Kidney (tissue), 14 donors: ENCODE results near the gene ORM2. TPM values are rescaled to one million over a fixed set of nuclear protein-coding genes. Genes with fewer than 3 reads are reported as not detected.
A peak's percentile ranks its signal among the peaks of the same experiment; 100 is the strongest.

Source experiments
- DNase-seq, 5 donors: peaks; one replicate each; pipeline ENCODE4 v3.0.0-alpha.2; 2013 to 2020
- FAIRE-seq: peaks from 2 replicates; lab custom pipeline; 2012; peaks lifted over from hg19 to GRCh38; lab: Jason Lieb, UNC
- H3K27ac ChIP-seq, 2 donors: one replicate each; pipeline ENCODE4 v1.7.0; 2013; ENCODE audit warnings: low read depth in 2 of 2, low read length in 2 of 2, inconsistent platforms in 1 of 2
- H3K27me3 ChIP-seq: one replicate; pipeline ENCODE4 v1.7.1; 2013; ENCODE audit warnings: low read length, inconsistent platforms; ENCODE audit not compliant: control insufficient read depth, insufficient read depth
- H3K36me3 ChIP-seq, 3 donors: one replicate each; pipeline versions ENCODE4 v1.7.0 to v1.7.1; 2013; ENCODE audit warnings: low read length in 3 of 3, control low read depth in 1 of 3, inconsistent platforms in 1 of 3; ENCODE audit not compliant: insufficient read depth in 3 of 3, control insufficient read depth in 2 of 3
- H3K4me1 ChIP-seq, 3 donors: one replicate each; pipeline versions ENCODE4 v1.7.0 to v1.7.1; 2013; ENCODE audit warnings: low read length in 3 of 3, inconsistent platforms in 1 of 3, low read depth in 1 of 3; ENCODE audit not compliant: control insufficient read depth in 2 of 3, insufficient read depth in 2 of 3
- H3K4me3 ChIP-seq, 3 donors: one replicate each; pipeline versions ENCODE4 v1.7.0 to v1.8.1; 2013; ENCODE audit warnings: low read length in 3 of 3, control low read depth in 1 of 3, inconsistent platforms in 1 of 3
- H3K9ac ChIP-seq, 3 donors: one replicate each; pipeline versions ENCODE4 v1.7.0 to v1.7.1; 2013; ENCODE audit warnings: low read length in 3 of 3, control low read depth in 1 of 3, inconsistent platforms in 1 of 3
- H3K9me3 ChIP-seq, 3 donors: one replicate each; pipeline versions ENCODE4 v1.7.0 to v1.7.1; 2013; ENCODE audit warnings: low read length in 3 of 3, control low read depth in 1 of 3, inconsistent platforms in 1 of 3; ENCODE audit not compliant: control insufficient read depth in 2 of 3, insufficient read depth in 1 of 3
- intact Hi-C: fragments of 100-400 bp; cut with DNase I; formaldehyde crosslinking; loops from one replicate; pipeline ENCODE4 v1.11.1; 2022
- polyA plus RNA-seq: library from polyadenylated mRNA; stranded (reverse); fragments of 350-450 nt; fragmentation: Illumina TruSeq; extraction: RNeasy Lipid Tissue Mini Kit (QIAGEN cat#74804); gene quantifications from one replicate; pipeline ENCODE4 v1.2.3, GENCODE V29; 2014; ENCODE audit warnings: low read depth, low replicate concordance; ENCODE audit not compliant: insufficient read depth
- total RNA-seq: library from RNA; stranded (reverse); fragmentation: NEBNext Ultra II Directional; extraction: Animal tissue kit (Norgen Biotek cat#: 25700); gene quantifications from one replicate; pipeline ENCODE4 v1.2.1, GENCODE V29; 2021
- TF ChIP-seq, protein P1 (sequence below): IDR thresholded peaks from 3 replicates; pipeline ENCODE4 v1.5.1; 2012; ENCODE audit warnings: mild to moderate bottlenecking, moderate library complexity, borderline replicate concordance; ENCODE audit not compliant: insufficient read depth; ENCODE audit errors: extremely low read depth
- donor health status: control.
- donor health status: control.
- donor health status: control.
- donor health status: control.
- donor health status: control.
- donor health status: DM: yes; HTN: yes; CAD: no.
- donor health status: Normal renal cell carcinoma (clear cell type).

The ORM2 gene
- total and polyA plus RNA-seq, 2 donors from 2014 or later, result not detected

DNA sequence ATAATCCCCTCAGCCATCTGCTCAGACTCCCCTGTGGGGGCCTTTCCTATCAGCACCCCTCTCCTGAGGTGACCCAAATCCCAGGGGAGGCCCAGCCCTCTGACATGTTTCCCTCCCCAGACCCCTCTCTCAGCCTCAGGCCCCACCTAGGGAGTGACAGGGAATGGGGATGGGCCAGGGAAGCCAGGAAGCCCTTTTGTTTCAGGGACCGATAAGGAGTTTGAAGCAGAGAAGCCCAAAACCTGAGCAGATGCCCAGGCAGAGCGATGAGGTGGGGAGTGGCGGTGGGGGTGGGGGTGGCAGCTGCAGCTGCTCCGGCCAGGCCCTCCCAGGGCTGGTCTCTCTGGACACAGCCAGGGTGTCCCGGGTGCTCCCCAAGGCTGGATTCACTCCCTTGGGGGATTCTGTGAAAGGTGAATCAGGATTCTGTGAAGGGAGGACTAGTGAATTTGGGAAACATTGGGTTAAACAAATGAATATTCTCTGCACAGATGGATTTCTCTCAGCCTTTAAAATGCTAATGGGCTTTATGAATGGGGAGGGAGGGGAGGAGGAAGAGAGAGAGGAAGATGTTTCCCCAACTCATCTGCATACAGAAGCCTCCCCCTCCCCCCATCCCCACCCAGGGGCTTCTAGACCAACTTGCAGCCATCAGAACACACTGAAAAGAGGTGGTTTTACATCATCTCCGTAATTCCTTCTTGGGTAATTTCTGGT, 40.7 kb downstream of the ORM2 start:
- FAIRE-seq, result no peak
- TF ChIP-seq, protein P1, sequence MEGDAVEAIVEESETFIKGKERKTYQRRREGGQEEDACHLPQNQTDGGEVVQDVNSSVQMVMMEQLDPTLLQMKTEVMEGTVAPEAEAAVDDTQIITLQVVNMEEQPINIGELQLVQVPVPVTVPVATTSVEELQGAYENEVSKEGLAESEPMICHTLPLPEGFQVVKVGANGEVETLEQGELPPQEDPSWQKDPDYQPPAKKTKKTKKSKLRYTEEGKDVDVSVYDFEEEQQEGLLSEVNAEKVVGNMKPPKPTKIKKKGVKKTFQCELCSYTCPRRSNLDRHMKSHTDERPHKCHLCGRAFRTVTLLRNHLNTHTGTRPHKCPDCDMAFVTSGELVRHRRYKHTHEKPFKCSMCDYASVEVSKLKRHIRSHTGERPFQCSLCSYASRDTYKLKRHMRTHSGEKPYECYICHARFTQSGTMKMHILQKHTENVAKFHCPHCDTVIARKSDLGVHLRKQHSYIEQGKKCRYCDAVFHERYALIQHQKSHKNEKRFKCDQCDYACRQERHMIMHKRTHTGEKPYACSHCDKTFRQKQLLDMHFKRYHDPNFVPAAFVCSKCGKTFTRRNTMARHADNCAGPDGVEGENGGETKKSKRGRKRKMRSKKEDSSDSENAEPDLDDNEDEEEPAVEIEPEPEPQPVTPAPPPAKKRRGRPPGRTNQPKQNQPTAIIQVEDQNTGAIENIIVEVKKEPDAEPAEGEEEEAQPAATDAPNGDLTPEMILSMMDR, result no peak
- intact Hi-C loops, result no loop called here
- H3K27me3 ChIP-seq, result no peaks in the 10 kb centered on the region
- H3K4me3 ChIP-seq, result no peak overlapping the region
- no peak overlapping the region for H3K27ac ChIP-seq
- no peak overlapping the region for H3K9ac ChIP-seq
- peak in 1 of 5 donors; percentile 55 for DNase-seq
- peaks cover 0 to 13% (median 0%) of the 10 kb centered on the region in 3 donors for H3K36me3 ChIP-seq
- H3K9me3 ChIP-seq, result no peaks in the 10 kb centered on the region
- H3K4me1 ChIP-seq, result peaks cover 0 to 8% (median 0%) of the 10 kb centered on the region in 3 donors

DNA sequence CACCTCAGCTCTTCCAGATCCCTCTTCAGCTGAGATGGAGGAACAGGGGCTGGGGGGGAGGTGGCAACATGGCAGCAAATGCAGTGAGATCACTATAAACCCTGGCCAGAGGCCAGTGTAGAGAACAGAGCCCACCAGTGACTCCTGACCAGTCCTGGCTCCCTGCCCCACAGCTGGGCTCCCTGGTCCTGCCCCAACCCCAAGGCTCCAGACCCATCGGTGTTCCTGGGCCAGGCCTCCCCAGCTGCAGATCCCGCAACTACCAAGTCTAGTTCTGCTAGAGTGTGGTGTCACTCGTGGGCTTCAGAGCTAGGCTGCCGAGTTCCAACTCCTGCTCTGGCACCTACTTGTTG, 41.3 kb downstream of the ORM2 start:
- TF ChIP-seq, protein P1, result no peak
- peaks cover 0 to 8% (median 0%) of the 10 kb centered on the region in 3 donors for H3K4me1 ChIP-seq
- H3K9me3 ChIP-seq, result no peaks in the 10 kb centered on the region
- no peaks in the 10 kb centered on the region for H3K27me3 ChIP-seq
- intact Hi-C loops, result no loop called here
- H3K27ac ChIP-seq, result no peak overlapping the region
- no peak overlapping the region for H3K9ac ChIP-seq
- H3K4me3 ChIP-seq, result no peak overlapping the region
- peaks cover 0 to 13% (median 0%) of the 10 kb centered on the region in 3 donors for H3K36me3 ChIP-seq
- no peak for FAIRE-seq
- DNase-seq, result peak in 1 of 5 donors; percentile 76

DNA sequence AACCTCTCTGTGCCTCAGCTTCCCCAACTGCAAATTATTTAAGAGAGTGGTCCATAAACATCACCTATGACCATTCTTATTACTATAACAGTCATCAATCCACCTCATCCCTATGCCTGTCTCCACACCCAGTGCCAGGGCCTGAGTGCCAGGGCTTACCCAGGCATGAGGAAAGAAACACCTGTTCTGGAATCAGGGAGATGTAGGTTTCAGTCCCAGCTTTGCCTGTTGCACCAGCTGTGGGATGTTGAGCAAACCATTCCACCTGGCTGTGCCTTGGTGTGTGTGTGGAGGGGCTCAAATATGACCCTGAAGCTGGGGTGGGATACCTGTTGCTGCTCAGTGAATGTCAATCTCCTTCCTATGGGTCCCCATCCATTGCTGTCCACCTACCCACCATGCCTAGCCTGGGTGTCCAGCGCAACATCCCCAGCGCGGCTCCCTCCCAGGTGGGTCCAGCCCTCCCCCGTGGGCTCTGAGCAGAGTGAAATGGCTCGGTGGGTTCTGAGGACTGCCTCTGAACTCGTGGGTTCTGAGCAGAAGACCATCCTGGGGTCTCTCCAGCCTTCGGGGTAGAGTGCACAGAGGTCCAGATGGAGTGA, 41.8 kb downstream of the ORM2 start:
- FAIRE-seq, result no peak
- peak overlapping the region in 1 of 2 donors; percentile 20 for H3K27ac ChIP-seq

More for the DNA sequence above, 41.8 kb downstream of the ORM2 start:
- H3K9ac ChIP-seq, result no peak overlapping the region
- H3K4me1 ChIP-seq, result peaks cover 0 to 8% (median 0%) of the 10 kb centered on the region in 3 donors
- intact Hi-C loops, result no loop called here
- no peak overlapping the region for H3K4me3 ChIP-seq
- H3K9me3 ChIP-seq, result no peaks in the 10 kb centered on the region
- peak in 1 of 5 donors; percentile 66 for DNase-seq
- H3K27me3 ChIP-seq, result no peaks in the 10 kb centered on the region
- H3K36me3 ChIP-seq, result peaks cover 0 to 13% (median 0%) of the 10 kb centered on the region in 3 donors
- TF ChIP-seq, protein P1, result no peak
